AG10803 (cell line): ENCODE results near the gene MAP4K5.

Experiments
- DNase-seq: peaks from one replicate; pipeline ENCODE4 v3.0.0; 2010; ENCODE audit warnings: low read depth
- H3K4me3 ChIP-seq: 2 replicates; pipeline ENCODE4 v1.5.1; 2011; ENCODE audit warnings: mild to moderate bottlenecking, low read length, control low read depth
- CTCF ChIP-seq: conservative IDR thresholded peaks from 2 replicates; pipeline ENCODE4 v1.5.1; 2011; ENCODE audit warnings: mild to moderate bottlenecking, low read length, control low read depth, inconsistent platforms

The MAP4K5 gene

GRCh38 chr14:50531595-50532501, 521 bp downstream of the MAP4K5 start:
- DNase-seq: peak; percentile 31
- H3K4me3 ChIP-seq: peak overlapping the region; percentile 75
- TF ChIP-seq CTCF: no peak

GRCh38 chr14:50530794-50531365, 1.5 kb downstream of the MAP4K5 start:
- no peak for DNase-seq
- no peak for TF ChIP-seq CTCF
- H3K4me3 ChIP-seq: peak overlapping the region; percentile 75

GRCh38 chr14:50530358-50530757, 2.0 kb downstream of the MAP4K5 start:
- peak overlapping the region; percentile 75 for H3K4me3 ChIP-seq
- TF ChIP-seq CTCF: no peak
- peak; percentile 49 for DNase-seq

GRCh38 chr14:50529288-50530179, 2.8 kb downstream of the MAP4K5 start:
- TF ChIP-seq CTCF: no peak
- H3K4me3 ChIP-seq: peak overlapping the region; percentile 75
- DNase-seq: no peak

- no peak overlapping the region for H3K4me3 ChIP-seq
- peak; percentile 31 for DNase-seq
- no peak for TF ChIP-seq CTCF
Observed at GRCh38 chr14:50528000-50528399, 4.4 kb downstream of the MAP4K5 start.

GRCh38 chr14:50524731-50525515, 7.4 kb downstream of the MAP4K5 start:
- no peak overlapping the region for H3K4me3 ChIP-seq
- no peak for TF ChIP-seq CTCF
- DNase-seq: no peak
